ENCODE results near the gene PRKN.

PRKN gene

DNA sequence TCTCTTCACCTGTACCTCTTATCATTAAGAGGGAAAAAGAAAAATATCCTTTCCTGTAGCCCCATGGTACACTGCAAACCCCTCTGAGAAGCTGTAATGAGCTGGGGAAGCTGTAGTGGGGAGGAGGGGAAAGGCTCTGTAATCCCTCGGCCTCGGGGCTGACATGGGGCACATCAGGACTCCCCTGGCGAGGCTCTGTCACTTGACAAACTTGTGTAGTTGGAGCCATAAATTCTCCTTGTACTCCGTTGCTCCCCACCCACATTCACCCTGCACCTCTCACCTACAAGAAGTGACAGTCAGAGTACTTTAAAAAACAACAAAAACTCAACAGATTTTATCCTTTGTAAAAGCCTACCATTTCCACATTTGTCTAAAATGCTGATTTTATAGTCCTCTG is 978.0 kb downstream of the PRKN start:
- no peak for DNase-seq (ENCODE audit: low read depth in 2 of 3, low spot score in 1 of 3)

DNA sequence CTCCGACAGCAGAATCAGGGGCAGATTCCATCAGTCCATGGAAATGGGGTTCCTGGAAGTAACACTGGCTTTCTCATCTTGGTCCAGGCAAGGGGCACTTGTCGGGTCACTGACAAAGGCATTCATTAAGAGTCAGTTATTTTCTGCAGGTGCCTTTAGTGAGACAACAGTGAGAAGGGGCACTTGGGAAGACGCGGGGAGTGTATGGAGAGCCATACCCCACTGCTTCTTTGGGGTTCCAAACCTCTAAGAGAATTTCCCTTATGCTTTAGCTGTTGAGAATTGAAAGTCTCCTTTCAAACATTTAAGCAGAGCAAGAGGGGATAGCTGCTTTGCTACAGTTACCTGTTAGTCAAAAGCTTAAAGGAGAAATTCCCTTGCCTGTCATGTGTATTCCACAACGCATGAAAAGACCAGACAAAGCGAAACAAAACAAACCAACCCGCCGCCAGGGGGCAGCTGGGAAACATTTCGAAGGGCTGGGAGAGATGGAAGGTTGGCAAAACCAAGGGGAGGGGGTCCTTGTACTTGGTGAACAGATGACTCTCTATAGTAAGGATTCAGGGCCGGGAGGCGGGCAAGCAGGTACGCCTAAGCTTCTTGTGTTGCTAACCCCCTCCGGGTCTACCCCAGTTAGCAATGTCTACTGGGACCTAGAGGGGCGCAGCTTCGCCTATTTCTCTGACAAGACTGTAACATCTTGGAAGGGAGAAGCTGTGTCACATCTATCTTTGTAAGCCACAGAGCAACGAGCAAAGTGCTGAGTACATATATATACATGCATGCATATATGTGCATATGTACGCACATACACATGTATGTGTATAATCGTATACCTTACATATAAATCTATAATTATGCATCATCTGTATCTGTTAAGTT is 978.8 kb downstream of the PRKN start:
- DNase-seq (ENCODE audit: low read depth in 2 of 3, low spot score in 1 of 3), result peak; percentile 1 to 9 (median 2)

DNA sequence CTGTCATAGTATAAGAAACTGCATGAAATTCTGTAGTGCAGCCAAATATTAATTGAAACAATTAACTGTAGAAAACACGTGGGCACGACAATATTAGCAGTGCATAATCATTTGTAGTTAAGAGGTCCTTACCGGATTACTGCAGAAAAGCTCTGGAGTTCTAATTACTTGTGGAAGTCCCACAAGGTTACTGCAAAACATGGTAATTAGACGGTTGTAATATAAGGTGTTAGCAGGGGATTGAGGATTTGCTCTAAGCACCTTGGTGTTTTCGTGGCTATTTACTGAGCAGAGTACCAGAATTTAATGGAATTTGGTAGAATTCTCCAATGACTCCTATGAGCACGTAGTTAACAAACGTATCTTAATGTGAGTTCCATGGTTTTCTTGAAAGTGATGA is 980.1 kb downstream of the PRKN start:
- DNase-seq (ENCODE audit: low read depth in 2 of 3, low spot score in 1 of 3), result no peak

DNA sequence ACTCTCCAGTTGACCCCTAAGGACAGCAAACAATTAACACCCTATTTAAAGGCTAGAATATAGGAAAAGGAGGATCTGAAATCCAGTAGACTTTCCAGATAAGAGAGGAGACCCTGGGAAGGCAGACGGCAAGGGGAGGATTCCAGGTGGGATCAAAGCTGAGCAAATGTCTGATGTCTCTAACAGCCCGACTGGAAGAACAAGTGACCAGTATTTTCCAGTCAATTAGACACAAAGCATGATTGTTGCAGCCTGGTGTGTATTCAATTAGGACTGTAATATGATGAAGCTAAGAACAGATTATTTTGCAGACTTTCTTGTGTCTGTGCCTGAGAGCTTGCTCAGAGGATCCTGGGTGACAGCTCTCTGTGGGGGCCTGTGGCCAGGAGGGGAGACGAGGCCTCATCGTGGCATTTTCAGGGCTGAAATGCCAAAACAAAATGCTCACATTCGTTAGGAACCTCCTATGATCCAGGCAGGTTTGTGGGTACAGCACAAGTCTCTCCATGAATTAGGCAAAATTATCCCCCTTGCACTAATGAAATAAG is 981.9 kb downstream of the PRKN start:
- no peak for DNase-seq (ENCODE audit: low read depth in 2 of 3, low spot score in 1 of 3)

DNA sequence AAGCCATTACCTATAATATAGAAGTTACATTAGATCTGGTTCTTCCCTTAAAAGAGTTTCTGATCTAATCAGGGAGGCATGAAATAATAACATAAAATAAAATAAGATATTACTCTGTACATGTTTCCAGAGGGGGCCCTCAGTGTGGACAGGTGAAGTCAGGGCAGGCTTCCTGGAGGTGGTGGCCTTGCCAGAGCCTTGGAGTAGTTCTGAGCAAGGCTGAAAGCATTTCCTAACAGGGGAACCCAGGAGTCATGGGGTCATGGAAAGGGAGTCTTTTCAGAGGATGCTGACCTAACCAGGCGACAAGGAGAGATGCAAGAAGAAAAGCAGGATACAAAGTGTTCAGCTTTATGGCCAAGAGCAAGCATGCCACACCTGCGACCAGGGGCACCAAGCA is 982.4 kb downstream of the PRKN start:
- no peak for DNase-seq (ENCODE audit: low read depth in 2 of 3, low spot score in 1 of 3)

DNA sequence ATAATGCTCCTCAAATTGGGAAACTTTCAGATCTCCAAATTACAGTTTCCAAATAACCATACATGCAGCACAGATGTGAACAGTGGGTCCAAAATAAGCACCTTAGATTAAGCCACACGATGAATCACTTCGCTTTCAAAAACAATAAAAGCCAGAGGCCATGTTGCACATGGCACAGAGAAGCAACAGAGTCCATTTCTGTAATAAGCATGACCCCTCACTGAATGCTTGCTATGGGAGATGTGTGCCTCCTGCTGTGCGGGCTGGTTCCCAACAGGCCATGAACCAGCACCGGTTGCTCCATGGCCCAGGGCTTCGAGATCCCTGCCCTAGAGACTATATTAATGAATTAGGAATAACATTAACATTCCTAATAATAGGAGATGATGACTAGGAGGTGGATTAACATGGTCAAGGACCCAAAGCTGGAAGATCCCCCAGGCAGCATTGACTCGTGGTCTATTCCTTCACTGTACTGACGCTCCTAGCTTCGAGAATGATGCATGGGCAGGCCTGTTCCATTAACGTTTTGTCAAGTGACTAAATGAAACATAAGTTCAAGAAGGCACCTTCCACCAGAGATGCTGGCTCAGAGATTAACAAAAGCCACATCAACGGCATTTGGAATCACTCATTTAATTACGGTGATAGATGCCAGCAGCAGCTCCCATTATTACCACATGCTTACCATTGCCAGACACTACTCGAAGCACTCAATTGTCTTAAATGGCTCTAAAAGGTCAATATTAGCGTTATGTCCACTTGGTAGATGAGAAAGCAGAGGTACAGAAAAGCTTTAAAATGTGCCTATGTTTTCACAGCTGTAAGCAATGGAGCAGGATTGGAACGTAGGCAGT is 983.1 kb downstream of the PRKN start:
- no peak for DNase-seq (ENCODE audit: low read depth in 2 of 3, low spot score in 1 of 3)

DNA sequence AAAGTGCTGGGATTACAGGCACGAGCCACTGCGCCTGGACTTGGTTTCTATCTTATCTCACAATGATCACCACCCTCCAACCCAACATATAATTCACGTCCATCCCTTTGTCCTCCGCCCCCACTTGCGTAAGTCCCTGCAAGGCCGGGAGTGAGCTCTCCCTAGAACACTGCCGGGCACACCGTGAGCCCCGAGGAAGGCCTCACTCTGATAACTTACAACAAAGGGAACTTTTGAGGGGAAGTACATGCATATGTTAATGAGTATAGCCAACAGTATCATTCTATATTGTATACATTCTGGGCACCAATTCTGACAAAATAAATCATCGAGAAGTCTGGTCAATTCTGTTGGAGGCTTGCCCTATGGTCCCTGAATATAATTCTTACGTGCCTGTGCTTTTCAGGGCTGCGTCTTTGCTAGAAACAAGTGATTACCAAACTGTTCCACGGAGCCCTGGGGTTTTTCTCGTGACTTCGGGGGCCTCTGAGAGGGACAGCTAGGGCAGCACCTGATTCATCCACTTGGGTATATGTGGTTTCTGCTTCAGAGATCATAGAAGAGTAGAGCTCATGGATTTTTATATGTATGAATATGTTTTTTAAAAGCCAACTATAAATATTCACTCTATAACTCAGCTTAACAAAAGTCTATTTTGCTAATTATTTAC is 983.9 kb downstream of the PRKN start:
- no peak for DNase-seq (ENCODE audit: low read depth in 2 of 3, low spot score in 1 of 3)

DNA sequence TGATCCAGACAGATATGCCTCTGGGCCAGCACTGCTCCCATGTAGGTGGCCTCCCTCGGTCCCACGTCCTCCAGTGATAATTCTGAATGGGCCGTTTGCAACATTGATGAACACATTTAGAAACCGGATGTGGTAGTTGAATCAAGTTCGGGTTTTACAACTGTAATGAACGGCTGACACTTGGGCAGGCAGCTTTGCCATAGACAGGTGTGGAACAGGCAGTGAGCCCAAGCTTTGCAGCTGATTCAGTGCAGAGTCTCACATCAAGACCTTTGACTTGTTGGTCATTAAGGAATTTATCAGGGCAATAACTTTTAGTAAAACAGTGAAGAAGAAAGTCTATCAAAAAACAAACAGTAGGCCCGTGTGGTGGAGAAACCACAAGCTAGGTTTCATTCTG is 987.1 kb downstream of the PRKN start:
- DNase-seq (ENCODE audit: low read depth in 2 of 3, low spot score in 1 of 3), result no peak

DNA sequence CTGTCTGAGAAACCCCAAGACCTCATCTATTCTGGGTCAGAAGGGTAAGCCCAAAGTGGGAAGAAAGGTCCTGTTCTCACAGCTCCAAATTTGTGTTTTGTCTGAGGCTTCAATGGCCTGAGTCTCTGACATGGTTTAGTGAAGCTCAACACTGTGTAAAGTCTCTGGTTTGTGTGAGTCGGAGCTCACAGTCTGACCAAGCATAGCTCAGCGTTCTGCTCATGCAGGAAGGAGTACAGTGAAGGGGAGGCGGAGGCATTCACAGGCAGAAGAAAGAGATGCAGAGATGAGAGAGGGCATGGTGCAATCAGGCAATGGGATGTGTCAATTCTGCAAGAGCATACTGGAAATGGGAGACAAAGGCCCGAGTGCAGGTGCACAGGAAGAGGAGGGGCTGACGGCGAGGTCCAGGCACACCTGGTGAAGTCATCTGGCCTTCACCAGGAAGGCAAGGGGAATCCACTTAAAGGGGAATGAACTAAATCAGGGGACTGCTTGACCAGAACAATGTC is 990.7 kb downstream of the PRKN start:
- no peak for DNase-seq (ENCODE audit: low read depth in 2 of 3, low spot score in 1 of 3)

DNA sequence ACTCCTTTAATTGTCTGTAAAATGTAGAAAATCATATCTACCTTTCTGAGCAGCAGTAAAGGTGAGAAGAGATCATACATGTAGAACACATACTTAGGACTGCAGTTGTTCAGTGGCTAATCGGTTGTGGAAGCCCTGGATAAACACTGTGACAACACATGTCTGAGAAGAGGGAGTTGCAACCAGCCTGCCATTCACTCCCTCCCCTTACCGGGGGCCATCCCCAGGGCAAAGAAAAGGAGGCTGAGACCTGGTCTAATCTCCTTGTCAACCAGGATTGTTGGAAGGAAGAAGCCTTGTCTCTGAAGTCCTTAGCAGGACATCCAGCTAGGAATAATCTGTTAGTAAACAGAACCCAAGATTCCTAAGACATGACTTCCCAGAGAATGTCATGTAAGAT is 991.2 kb downstream of the PRKN start:
- DNase-seq (ENCODE audit: low read depth in 2 of 3, low spot score in 1 of 3), result no peak

DNA sequence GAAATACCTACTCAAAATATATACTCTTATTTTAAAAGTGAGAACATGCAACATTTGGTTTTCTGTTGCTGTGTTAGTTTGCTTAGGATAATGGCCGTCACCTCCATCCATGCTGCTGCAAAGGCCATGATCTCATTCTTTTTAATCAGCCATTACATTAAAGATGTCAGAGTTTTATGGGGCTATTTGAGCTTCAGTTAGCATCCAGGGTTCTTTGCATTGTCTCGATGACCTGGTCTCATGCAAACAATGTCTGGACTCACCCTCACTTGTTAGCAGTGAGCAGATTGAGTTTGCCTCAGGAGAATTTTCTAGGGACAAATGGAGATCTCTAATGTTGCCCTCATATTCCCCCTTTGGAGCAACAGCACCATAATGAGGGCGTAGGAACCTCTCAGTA is 995.0 kb downstream of the PRKN start:
- DNase-seq (ENCODE audit: low read depth in 2 of 3, low spot score in 1 of 3), result no peak

DNA sequence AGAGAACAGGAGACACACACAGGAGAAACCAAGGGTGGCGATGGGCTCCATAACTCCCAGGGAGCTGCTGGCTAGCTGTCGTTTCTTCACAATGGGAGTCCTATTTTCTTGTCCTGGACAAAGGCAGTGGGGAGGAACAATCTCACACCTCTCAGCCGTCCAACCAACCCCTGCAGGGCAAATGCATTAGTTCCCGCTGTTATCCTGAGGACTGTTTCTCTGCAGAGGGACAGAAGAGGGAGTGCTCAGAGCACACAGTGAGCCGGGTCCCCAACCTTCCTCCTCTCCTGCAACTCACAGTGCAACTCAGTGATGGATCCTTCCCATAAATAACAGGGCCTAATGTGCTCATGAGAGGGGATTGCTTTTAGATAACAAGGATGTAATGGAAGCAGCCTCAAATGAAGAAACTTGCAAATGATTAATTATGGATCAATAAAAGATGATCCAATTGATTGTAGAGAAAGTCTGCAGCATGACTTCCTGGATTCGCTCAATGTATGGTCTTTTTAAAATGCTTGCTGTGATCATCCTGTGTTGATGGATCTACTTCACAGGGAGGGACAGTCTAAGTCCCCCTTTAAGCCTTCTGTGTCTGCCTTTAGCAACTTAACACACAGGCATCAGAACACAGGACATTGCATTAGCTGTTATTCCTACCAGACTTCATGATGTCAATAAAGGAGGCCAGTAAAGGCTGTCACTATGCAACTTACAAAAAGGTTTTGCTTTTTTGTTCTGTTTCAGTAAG is 1000.3 kb downstream of the PRKN start:
- DNase-seq (ENCODE audit: low read depth in 2 of 3, low spot score in 1 of 3), result no peak

DNA sequence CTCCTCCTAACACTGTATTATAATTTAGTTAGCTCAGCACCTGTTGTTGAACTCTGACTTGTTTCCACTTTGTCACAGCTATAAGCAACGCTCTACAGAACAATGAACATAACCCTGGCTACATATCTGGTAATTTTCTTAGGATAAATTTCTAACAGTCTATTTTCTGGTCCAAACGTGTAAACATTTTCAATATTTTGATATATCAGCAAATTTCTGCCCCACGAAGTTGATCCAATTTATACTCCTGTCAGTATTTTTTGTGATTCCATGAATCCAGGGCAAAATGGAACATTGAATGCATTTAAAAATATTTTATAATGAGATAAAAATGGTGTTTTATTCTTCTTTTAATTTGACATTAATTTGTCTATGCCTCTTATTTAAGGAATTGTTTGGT is 1005.2 kb downstream of the PRKN start:
- no peak for DNase-seq (ENCODE audit: low read depth in 2 of 3, low spot score in 1 of 3)

DNA sequence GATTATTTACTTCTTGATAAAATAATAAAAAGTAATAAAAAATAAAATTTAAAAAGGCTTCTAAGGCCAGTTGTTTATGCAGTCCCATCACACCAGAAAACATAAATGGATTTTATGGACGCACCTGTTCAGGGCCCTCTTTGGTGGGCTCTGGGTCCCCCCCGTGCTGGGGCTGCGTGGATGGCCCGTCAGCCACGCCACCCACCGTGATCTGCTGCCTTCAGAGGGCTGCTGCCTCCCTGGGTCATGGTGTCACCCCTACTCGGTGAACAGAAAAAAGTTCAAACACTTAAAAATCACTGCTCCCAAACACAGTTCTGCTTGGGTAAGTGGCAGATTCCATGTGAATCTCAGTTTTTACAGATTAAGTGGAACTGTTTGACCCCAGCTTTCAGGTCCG is 1006.1 kb downstream of the PRKN start:
- DNase-seq (ENCODE audit: low read depth in 2 of 3, low spot score in 1 of 3), result no peak

DNA sequence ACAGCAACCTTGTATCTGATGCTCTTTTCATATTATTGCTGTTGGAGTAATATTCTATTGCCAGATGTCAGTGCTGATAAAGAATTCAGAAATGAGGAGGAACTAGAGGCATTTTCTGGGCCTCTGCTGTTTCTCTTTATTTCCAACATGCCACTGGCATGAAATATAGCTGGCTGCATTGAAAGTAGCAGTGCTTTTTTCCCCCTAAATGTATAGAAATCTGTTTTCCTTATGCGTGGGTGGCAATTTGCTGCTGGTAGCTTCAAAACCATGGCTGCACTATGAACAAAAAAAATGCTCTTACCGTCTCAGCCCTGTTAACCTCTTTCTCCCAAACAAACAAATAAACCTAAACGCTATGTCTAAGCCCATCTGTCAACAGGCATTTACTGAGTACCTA is 1011.4 kb downstream of the PRKN start:
- no peak for DNase-seq (ENCODE audit: low read depth in 2 of 3, low spot score in 1 of 3)

DNA sequence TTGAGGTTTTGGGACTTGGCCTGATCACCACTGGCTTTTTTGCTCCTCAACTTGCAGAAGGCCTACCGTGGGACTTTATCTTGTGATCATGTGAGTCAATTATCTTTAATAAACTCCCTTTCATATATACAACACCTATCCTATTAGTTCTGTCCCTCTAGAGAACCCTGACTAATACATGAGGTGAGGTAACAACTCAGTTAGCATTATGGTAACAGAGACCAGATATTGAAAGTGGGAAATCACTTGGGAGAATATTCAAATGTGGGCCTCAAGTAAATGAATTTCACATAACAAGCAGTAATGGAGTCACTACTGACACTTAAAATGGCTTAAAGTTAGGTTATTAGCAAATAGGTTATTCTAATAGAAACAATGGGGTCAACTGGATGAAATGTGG is 1015.6 kb downstream of the PRKN start:
- no peak for DNase-seq (ENCODE audit: low read depth in 2 of 3, low spot score in 1 of 3)

DNA sequence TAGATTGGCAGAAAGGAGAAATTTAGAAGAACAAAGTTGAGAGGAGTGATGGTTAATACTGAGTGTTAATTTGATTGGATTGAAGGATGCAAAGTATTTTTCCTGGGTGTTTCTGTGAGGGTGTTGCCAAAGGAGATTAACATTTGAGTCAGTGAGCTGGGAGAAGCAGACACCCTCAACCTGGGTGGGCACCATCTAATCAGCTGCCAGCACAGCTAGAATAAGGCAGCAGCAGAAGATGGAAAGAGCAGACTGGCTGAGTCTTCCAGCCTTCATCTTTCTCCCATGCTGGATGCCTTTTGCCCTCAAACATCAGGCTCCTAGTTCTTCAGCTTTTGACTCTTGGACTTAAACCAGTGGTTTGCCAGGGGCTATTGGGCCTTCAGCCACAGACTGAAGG is 1016.1 kb downstream of the PRKN start:
- DNase-seq (ENCODE audit: low read depth in 2 of 3, low spot score in 1 of 3), result no peak

DNA sequence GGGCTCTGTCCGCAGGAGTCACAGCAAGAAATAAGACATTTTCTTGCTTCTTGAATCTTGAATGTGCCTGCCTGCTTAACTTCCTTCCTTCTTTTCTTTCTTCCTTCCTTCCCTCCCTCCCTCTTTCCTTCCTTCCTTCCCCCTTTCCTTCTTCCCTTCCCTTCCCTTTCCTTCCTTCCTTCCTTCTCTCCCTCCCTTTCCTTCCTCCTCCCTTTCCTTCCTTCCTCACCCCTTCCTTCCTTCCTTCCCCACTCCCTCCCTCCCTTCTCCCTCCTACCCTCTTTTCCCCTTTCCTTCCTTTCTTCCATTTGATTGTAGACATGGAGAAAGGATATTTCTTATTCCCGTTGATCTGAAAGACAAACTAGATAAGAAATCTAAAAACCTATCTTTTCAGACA is 1016.9 kb downstream of the PRKN start:
- no peak for DNase-seq (ENCODE audit: low read depth in 2 of 3, low spot score in 1 of 3)

DNA sequence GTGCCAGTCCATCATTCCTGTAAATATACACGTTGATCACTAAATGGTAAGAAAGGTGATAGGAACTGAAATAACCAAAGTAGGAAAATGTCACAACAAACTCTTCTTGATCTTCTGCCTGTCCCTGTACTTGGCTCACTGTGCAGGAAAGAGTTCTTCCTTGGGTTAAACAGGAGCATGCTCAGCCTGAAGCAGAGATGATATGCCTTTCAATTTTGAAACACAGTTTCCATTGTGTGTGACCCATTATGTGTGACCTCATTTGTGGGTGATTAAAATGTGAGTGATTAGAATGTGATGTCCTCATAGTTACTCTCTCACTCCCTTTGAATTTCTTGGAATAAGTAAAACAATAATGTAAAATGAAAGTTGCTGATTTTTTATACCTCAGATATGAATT is 1026.5 kb downstream of the PRKN start:
- no peak for DNase-seq (ENCODE audit: low read depth in 2 of 3, low spot score in 1 of 3)

DNA sequence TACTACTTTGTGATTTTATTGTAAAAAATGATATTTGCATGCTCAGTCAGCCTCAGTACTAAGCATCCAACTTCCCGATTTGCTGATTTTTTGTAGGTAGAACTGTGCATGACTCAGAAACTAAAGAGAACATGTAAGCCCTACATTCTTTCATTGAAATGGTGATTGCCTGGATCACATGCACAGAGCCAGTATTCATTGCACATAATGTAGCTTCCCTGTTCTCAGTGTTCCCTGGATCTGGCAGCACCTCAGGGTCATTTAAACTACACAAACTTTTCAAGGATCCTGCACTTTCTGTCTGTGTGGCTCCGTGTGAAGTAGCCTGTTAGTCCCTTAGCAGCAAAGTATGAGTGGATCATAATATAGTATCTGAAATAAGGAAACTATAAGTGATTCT is 1030.8 kb downstream of the PRKN start:
- no peak for DNase-seq (ENCODE audit: low read depth in 2 of 3, low spot score in 1 of 3)

DNA sequence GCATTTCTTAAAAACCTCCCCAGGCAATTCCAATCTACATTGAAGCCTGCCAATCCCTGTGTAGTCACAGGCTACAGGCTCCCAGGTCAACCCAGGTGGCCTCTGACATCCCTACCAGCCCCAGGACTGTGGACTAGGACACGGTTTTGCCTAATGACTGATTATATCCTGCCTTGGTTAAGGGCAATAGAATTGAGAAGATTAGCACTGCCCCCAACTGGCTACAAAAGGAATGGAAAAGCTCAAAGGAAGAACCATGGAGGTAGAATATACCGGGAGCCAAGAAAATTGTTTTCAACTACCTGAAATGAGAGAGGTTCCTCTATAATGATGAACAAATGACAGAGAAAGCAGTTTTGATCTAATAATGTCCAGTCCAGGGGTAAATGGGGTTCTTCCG is 1032.6 kb downstream of the PRKN start:
- no peak for DNase-seq (ENCODE audit: low read depth in 2 of 3, low spot score in 1 of 3)
